OCI-M2 (cell line): ENCODE measurements around the gene YPEL1.
"Not testable (repeated sequence)": the region's sequence is repeated elsewhere in the genome, so short reads cannot be mapped to it uniquely, and the experiment has no call there.

Experiments used
- DNase-seq: peaks from one replicate; lab custom pipeline; 2025; ENCODE audit not compliant: unreplicated experiment; lab: John Stamatoyannopoulos, UW

YPEL1 gene

DNA sequence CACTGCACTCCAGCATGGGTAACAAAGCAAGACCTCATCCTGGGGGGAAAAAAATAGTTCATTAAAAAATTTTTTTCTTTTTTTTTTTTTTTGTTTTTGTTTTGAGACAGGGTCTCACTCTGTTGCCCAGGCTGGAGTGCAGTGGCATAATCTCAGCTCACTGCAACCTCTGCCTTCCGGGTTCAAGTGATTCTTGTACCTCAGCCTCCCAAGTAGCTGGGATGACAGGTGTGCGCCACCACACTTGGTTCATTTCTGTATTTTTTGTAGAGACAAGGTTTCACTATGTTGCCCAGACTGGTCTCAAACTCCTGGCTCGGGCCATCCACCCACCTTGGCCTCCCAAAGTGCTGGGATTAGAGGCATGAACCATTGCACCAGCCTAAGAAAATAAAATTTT is 11.1 kb downstream of the YPEL1 start:
- not testable (repeated sequence) for DNase-seq

GRCh38 chr22:21721195-21721852 is 14.3 kb downstream of the YPEL1 start:
- not testable (repeated sequence) for DNase-seq

DNA sequence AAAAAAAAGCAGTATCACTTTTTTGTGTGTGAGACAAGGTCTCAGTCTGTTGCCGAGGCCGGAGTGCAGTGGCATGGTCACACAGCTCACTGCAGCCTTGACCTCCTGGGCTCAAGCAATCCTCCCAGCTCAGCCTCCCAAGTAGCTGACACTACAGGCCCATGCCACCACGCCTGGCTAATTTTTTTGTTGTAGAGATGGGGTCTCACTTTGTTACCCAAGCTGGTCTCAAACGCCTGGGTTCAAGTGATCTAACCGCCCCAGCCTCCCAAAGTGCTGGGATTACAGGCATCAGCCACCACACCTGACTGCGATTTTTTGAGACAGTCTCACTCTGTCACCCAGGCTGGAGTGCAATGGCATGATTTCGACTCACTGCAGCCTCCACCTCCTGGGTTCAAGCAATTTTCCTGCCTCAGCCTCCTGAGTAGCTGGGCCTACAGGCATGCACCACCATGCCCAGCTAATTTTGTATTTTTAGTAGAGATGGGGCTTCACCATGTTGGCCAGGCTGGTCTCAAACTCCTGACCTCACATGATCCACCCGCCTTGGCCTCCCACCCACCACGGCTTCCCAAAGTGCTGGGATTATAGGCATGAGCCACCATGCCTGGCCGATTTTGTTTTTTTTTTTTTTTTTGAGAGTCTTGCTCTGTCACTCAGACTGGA is 15.3 kb downstream of the YPEL1 start:
- DNase-seq: not testable (repeated sequence)

GRCh38 chr22:21719024-21719423 is 16.6 kb downstream of the YPEL1 start:
- DNase-seq: no peak

DNA sequence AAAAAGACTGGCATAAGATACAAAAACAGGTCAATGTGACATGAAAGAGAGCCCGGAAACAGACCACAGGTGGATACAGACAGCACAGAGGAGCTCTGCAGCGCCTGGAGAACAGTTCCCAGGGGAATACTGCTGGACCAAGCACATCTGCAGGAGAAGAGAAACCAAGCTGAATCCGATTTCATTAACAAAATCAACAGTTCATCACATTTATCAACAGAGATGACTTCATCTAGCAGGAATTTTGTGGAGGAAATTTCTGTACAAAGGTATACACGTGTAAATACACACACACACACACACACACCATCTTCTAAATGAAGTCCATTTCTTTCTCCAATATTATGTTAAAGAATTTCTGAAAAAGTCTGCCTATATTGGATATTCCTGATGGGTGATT is 17.1 kb downstream of the YPEL1 start:
- DNase-seq: no peak

GRCh38 chr22:21716395-21717122 is 19.0 kb downstream of the YPEL1 start:
- DNase-seq: not testable (repeated sequence)

- DNase-seq: no peak
These were observed 20.8 kb downstream of the YPEL1 start for GRCh38 chr22:21714786-21715185.

- no peak for DNase-seq
These were observed 21.4 kb downstream of the YPEL1 start for GRCh38 chr22:21714059-21714770.

DNA sequence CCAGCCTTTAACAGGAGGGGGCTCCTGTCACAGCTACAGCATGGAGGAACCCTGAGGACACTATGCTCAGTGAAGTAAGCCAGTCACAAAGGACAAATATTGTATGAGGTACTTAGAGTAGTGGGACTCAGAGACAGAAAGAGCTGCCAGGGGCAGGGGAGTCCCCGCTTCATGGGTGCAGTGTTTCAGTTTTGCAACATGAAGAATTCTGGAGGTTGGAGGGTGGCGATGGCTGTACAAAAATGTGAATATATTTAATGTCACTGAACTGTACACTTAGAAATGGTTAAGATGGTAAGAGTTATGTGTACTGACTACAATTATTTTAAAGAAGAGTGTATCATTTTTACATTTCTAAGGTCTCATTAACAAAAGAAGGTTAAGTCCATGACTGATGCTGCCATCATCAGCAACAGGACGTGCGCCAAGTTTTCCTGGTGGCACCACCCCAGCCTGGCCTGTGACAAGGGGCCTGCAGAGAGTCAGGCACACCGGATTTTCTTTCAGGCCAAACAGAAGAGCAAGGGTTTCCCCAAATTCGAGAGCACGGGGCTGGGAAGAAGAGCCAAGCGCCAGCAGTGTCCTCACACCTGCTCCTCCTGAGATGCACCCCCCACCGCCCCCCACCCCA is 22.1 kb downstream of the YPEL1 start:
- DNase-seq: no peak

GRCh38 chr22:21712751-21713427 is 22.7 kb downstream of the YPEL1 start:
- DNase-seq: peak; percentile 56

DNA sequence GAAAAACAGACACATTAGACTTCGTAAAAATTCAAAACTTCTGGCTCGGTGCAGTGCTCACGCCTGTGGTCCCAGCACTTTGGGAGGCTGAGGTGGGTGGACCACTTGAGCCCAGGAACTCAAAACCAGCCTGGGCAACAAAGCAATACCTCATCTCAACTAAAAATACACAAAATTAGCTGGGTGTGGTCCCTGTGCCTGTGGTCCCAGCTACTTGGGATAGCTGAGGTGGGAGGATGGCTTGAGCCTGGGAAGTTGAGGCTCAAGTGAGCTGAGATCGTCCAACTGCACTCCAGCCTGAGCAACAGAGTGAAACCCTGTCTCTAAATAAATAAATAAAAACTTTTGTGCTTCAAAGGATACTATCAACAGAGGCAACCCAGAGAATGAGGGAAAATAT is 23.7 kb downstream of the YPEL1 start:
- DNase-seq: no peak

- no peak for DNase-seq
These were observed 25.4 kb downstream of the YPEL1 start for GRCh38 chr22:21710156-21710555.

GRCh38 chr22:21709688-21710087 is 25.9 kb downstream of the YPEL1 start:
- DNase-seq: no peak

- DNase-seq: no peak
These were observed 26.6 kb downstream of the YPEL1 start for GRCh38 chr22:21708960-21709359.

- DNase-seq: no peak
These were observed 27.9 kb downstream of the YPEL1 start for GRCh38 chr22:21707677-21708076.

GRCh38 chr22:21703684-21704316 is 31.8 kb downstream of the YPEL1 start:
- no peak for DNase-seq

DNA sequence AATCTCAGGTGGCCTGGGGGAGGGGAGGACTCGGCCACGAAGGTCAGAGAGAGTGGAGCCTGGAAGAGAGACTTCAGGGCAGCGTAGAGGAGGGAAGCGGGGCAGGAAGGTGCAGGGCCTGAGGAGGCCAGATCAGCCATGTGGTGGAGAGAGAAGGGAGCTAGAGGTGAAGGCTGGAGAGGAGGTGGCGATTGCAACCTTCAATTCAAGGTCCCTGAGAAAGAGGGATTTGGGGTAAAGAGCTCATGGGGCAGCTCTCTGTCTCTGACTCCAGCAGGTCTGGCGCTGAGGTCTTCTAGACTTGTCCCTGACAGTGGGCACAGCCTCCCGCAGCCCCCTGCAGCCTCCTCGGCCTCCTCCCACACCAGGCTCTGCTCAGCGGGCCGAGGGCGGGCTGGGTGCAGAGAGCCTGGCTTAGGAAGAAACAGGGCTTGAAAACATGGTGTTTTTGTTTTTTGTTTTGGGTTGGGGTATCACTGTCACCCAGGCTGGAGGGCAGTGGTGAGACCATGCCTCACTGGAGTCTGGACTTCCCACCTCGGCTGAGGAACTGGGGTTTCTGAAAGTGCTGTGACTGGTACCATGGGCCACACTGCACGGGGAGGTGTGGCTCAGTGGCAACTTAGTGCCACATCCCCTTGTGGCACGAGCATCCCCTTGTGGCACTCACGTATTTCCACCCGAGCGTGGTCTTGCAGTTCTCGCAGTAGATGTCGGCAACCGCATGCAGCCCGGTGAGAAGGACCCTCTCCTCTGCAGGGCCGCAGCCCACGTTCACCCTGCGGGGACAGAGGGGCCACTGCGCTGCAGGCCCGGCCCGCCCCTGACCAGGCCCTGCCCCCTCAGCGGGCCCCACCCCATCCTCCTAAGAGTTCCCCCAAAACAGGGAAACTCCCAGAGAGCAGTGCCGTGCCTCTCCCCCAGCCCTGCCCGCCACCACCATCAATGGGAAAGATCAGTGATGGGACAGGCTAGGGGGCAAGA is 32.6 kb downstream of the YPEL1 start:
- no peak for DNase-seq

- DNase-seq: no peak
These were observed 33.5 kb downstream of the YPEL1 start for GRCh38 chr22:21702094-21702493.
